ENCODE results near the gene SLC2A4.

The SLC2A4 gene

GRCh38 chr17:7307686-7308624 lies 26.4 kb downstream of the SLC2A4 start:
- no peak for DNase-seq

- no peak for DNase-seq
Observed at GRCh38 chr17:7308625-7309433, 27.3 kb downstream of the SLC2A4 start.

GRCh38 chr17:7309628-7310027 lies 28.1 kb downstream of the SLC2A4 start:
- no peak for DNase-seq

- DNase-seq, result no peak
Observed at GRCh38 chr17:7311110-7311705, 29.7 kb downstream of the SLC2A4 start.

GRCh38 chr17:7312432-7313087 lies 31.0 kb downstream of the SLC2A4 start:
- DNase-seq, result no peak

- DNase-seq, result no peak
Observed at GRCh38 chr17:7313088-7313889, 31.8 kb downstream of the SLC2A4 start.

GRCh38 chr17:7313890-7314718 lies 32.6 kb downstream of the SLC2A4 start:
- DNase-seq, result no peak

GRCh38 chr17:7314719-7315569 lies 33.4 kb downstream of the SLC2A4 start, which contains the start of gene GPS2:
Gene GPS2 (minus strand): TSS chr17:7315360. CDS start chr17:7315052, 308 bp downstream.
- DNase-seq, result no peak

GRCh38 chr17:7315570-7316235 lies 34.2 kb downstream of the SLC2A4 start:
- DNase-seq, result no peak

- no peak for DNase-seq
Observed at GRCh38 chr17:7317161-7317803, 35.8 kb downstream of the SLC2A4 start.

- no peak for DNase-seq
Observed at GRCh38 chr17:7318121-7318860, 36.8 kb downstream of the SLC2A4 start.

- no peak for DNase-seq
Observed at GRCh38 chr17:7321466-7321865, 39.9 kb downstream of the SLC2A4 start.

- DNase-seq, result no peak
Observed at GRCh38 chr17:7322520-7323194, 41.1 kb downstream of the SLC2A4 start.

GRCh38 chr17:7323731-7324437 lies 42.4 kb downstream of the SLC2A4 start:
- DNase-seq, result no peak

GRCh38 chr17:7324438-7324779 lies 42.9 kb downstream of the SLC2A4 start:
- no peak for DNase-seq

- DNase-seq, result no peak
Observed at GRCh38 chr17:7325031-7325528, 43.6 kb downstream of the SLC2A4 start.

- no peak for DNase-seq
Observed at GRCh38 chr17:7326186-7326585, 44.7 kb downstream of the SLC2A4 start.

Data from NCI-H524 treated with DMSO at 0.1 percent for 48 hours (cell line).